ENCODE data around the gene RHOC.

RHOC gene

GRCh38 chr1:112689196-112689841, 17.6 kb downstream of the RHOC start:
- in situ Hi-C loops (cut with MboI; ENCODE audit: low pct_unique_long_range_greater_than_20kb, low sequenced_read_pairs) = no loop called here
- DNase-seq = no peak

GRCh38 chr1:112688781-112689193, 18.1 kb downstream of the RHOC start:
- no peak for DNase-seq
- in situ Hi-C loops (cut with MboI; ENCODE audit: low pct_unique_long_range_greater_than_20kb, low sequenced_read_pairs) = no loop called here

- DNase-seq = no peak
- in situ Hi-C loops (cut with MboI; ENCODE audit: low pct_unique_long_range_greater_than_20kb, low sequenced_read_pairs) = no loop called here
Observed at GRCh38 chr1:112687785-112688496, 19.0 kb downstream of the RHOC start.

DNA sequence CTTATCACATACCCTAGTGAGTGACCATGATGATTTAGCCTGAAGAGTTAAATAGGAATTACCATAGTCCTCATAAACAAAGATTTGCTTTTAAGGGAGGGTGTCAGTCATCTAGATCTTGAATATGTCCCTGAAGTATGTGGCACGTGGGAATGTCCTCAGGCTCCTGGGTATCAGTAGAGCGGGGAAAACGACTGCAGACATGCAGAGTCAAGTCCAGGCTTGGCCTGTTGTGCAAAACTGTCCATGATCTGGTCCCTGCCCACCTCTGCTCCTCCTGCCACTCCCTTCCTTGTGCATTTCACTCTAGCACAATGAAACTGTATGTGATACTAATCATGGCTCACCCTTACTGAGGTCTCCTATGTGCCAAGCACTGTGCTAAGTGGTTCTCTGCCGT, 19.6 kb downstream of the RHOC start:
- DNase-seq = no peak
- in situ Hi-C loops (cut with MboI; ENCODE audit: low pct_unique_long_range_greater_than_20kb, low sequenced_read_pairs) = no loop called here

GRCh38 chr1:112686835-112687234, 20.1 kb downstream of the RHOC start:
- DNase-seq = no peak

GRCh38 chr1:112686417-112686816, 20.5 kb downstream of the RHOC start:
- in situ Hi-C loops (cut with MboI; ENCODE audit: low pct_unique_long_range_greater_than_20kb, low sequenced_read_pairs) = no loop called here
- DNase-seq = no peak

More at GRCh38 chr1:112686835-112687234, 20.1 kb downstream of the RHOC start:
- in situ Hi-C loops (cut with MboI; ENCODE audit: low pct_unique_long_range_greater_than_20kb, low sequenced_read_pairs) = no loop called here

- no peak for DNase-seq
- in situ Hi-C loops (cut with MboI; ENCODE audit: low pct_unique_long_range_greater_than_20kb, low sequenced_read_pairs) = no loop called here
Observed at GRCh38 chr1:112685913-112686312, 21.0 kb downstream of the RHOC start.

GRCh38 chr1:112678605-112679004, 28.3 kb downstream of the RHOC start:
- in situ Hi-C loops (cut with MboI; ENCODE audit: low pct_unique_long_range_greater_than_20kb, low sequenced_read_pairs) = no loop called here
- no peak for DNase-seq

DNA sequence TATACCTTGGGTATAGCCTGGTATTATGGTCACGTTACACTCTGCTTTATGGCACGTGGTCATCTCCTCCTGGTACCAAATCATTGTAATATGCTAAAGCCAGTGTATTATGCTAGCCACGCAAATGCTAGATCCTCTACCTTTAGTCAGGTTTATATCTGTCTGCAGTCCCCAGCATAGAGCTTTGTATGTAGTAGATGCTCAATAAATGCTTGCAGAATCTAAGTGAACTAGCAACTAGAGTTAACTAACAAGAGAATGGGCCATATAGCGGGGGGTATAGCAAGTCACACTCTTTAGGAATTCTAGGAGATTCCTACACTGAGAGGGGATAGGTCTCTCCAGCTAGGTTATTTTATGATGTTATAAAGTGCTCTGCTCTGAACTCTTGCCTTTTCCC, 29.4 kb downstream of the RHOC start:
- in situ Hi-C loops (cut with MboI; ENCODE audit: low pct_unique_long_range_greater_than_20kb, low sequenced_read_pairs) = no loop called here
- DNase-seq = no peak

- in situ Hi-C loops (cut with MboI; ENCODE audit: low pct_unique_long_range_greater_than_20kb, low sequenced_read_pairs) = no loop called here
- peak; percentile 57 for DNase-seq
Observed at GRCh38 chr1:112676543-112676942, 30.4 kb downstream of the RHOC start.

DNA sequence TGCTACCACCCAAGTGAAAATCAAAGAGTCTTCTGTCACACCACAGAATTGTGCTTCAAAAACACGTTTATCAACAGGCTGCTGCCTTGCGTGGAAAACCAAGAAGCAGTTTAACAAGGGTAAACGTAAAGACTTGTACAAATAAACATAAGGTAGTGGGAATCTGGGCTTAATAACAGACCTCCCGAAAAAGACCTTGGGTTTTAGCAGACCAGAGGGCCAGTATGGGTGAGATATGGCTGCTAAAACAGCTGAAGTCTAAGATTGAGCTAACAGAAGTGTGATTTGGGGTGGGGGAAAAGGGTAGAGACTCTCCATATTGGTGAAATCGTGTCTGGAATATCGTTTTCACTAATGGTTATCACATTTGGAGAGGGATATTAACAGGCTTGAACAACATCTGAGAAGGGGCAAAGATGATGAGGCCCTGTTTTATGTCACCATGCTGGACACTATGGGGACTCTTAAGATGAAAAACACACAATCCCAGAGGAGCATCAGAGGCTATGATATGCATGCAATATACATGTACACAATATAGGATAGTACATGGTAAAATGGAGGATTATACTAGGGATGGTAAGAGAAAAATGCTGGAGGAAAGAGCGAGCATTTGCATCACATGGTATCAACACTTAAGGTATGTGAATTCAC, 31.1 kb downstream of the RHOC start:
- in situ Hi-C loops (cut with MboI; ENCODE audit: low pct_unique_long_range_greater_than_20kb, low sequenced_read_pairs) = no loop called here

GRCh38 chr1:112674986-112675727, 31.8 kb downstream of the RHOC start:
- peak; percentile 47 for DNase-seq
- in situ Hi-C loops (cut with MboI; ENCODE audit: low pct_unique_long_range_greater_than_20kb, low sequenced_read_pairs) = no loop called here

More for the DNA sequence above, 31.1 kb downstream of the RHOC start:
- peak; percentile 4 for DNase-seq

DNA sequence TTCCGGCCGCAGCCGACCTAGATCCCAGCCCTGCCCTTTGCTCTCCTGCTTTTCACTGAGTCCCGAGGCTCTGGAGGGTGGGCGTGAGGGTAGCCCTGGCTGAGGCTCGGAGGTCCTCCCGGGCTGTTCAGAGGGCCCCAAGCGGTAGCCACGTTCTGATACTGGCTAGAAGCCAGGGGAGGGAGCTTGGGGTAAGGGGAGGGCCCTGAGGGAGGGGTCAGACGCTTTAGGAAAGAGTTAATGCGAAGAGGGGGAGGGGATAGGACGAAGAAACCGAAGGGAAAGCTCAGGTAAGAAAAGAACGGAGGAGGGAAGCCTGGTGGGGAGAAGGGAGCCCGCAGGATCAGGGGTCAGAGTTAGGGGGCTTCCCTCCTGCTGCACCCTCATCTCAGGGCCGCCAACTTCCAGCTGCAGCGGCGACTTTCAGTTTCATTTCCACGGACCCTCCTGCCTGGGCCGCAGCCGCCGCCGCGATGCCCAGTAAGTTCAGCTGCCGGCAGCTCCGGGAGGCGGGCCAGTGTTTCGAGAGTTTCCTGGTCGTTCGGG, 32.4 kb downstream of the RHOC start, which contains the start of gene MOV10:
Gene MOV10, plus strand, starts transcription at position 220 of the 546 bp plus-strand sequence. Its CDS starts 254 bp downstream, at position 474.
- DNase-seq = peak; percentile 75
- in situ Hi-C loops (cut with MboI; ENCODE audit: low pct_unique_long_range_greater_than_20kb, low sequenced_read_pairs) = no loop called here

DNA sequence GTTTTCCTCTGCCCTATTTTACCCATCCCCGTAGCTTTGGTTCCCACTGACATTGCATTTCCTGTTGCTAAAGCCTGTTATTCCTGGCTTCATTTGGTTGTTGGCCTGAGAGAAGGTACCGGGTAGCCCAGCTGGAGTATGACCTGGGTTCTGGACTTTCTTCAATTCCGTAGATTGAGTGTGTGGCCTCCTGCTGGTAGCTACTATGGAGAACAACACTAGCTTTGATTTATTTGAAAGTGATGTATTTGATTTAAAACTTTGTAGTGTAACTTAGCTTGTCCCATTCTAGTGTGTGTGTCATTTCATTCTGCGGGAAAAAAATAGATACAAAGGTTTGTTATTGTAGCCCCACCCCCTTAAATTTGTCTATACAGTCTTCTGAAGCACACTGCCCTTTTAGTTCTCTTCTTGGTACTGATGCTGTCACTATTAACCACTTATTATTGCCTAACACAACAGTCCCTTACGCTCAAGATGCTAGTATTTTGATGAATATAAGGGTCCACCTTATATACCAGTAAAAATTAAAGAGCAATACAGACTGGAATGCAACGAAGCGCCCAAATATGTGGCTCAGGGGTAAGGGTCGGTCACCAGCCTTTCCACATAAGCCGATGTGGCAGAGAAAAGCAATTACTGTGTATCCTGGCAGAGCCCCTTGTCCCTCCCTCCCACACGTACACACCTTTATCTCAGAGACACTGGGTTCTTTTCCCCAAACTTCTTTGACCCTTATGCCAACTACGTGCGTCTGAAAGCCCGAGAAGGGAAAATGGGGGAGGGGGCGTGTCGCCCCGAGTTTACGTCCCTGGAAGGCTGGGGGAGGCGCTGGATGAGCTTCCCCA, 33.1 kb downstream of the RHOC start:
- in situ Hi-C loops (cut with MboI; ENCODE audit: low pct_unique_long_range_greater_than_20kb, low sequenced_read_pairs) = no loop called here
- peak; percentile 38 for DNase-seq

DNA sequence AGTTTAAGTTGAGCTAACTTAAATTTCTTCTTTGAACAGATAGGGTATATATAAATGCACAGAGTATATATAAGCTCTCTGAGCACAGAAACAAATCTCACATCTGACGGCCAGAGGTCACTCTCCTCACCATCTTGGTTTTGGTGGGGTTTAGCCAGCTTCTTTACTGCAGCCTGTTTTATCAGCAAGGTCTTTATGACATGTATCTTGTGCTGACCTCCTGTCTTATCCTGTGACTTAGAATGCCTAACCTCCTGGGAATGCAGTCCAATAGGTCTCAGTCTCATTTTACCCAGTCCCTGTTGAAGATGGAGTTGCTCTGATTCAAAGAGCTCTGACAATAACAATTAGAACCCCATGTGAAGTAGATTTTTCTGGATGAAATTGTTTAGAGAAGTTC, 34.1 kb downstream of the RHOC start:
- in situ Hi-C loops (cut with MboI; ENCODE audit: low pct_unique_long_range_greater_than_20kb, low sequenced_read_pairs) = no loop called here
- DNase-seq = no peak

GRCh38 chr1:112672009-112672408, 34.9 kb downstream of the RHOC start:
- no peak for DNase-seq
- in situ Hi-C loops (cut with MboI; ENCODE audit: low pct_unique_long_range_greater_than_20kb, low sequenced_read_pairs) = no loop called here

DNA sequence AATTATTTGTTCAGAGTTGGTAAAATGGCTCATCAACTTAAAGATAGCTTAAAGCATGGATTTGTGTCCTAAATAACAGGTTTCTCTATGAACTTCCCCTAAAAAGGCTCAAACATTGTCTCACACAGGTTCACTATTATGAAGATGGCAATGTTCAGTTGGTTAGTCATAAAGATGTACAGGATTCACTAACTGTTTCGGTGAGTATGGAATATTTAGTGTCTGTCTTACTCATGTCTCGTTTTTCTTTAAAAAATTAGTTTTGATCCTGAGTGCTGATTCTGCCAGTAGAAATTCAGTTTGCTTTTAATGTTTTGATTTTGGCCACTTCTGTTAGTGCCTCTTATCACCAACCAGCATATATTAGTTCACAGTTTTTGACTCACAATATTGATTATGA, 40.0 kb downstream of the RHOC start:
- no peak for DNase-seq
- in situ Hi-C loops (cut with MboI; ENCODE audit: low pct_unique_long_range_greater_than_20kb, low sequenced_read_pairs) = no loop called here

- in situ Hi-C loops (cut with MboI; ENCODE audit: low pct_unique_long_range_greater_than_20kb, low sequenced_read_pairs) = no loop called here
- no peak for DNase-seq
Observed at GRCh38 chr1:112665857-112666256, 41.1 kb downstream of the RHOC start.
